Islet of Langerhans (tissue), 1 donor: ENCODE measurements around the gene ADPRH.

Experiments
- FAIRE-seq: peaks from one replicate; lab custom pipeline; 2011; peaks lifted over from hg19 to GRCh38; lab: Jason Lieb, UNC

ADPRH gene

DNA sequence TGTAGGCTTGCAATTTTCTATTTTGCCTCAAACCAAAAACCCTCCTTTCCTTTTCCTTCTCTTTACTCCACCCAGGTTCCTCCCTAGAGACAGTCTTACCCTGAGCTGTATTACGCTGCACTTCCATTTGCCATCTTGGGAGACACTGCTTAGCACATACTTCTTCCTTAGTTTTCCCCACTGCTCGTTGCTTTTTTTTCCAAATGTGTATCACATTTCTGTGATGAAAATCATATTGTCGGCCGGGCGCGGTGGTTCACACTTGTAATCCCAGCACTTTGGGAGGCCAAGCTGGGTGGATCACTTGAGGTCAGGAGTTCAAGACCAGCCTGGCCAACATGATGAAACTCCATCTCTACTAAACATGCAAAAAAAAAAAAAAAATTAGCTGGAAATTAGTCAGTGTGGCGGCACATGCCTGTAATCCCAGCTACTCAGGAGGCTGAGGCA, 51.6 kb downstream of the ADPRH start:
- no peak for FAIRE-seq

DNA sequence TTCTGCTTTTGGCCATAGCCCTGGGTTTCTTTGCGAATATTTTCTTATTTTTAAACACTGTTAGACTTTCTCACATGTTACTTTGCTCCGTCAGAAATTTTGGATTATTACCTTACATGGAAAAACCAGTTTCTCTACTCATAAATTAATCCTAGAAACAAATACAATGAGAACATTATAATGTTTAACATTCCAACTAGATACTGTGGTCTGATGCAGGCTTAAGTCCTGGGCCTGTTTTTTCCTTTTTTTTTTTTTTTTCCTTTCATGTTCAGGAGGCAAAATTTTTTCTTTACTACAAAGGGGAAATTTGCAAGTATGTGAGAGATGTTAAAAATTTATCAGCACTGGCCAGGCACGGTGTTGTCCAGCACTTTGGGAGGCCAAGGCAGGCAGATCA, 52.2 kb downstream of the ADPRH start:
- no peak for FAIRE-seq

DNA sequence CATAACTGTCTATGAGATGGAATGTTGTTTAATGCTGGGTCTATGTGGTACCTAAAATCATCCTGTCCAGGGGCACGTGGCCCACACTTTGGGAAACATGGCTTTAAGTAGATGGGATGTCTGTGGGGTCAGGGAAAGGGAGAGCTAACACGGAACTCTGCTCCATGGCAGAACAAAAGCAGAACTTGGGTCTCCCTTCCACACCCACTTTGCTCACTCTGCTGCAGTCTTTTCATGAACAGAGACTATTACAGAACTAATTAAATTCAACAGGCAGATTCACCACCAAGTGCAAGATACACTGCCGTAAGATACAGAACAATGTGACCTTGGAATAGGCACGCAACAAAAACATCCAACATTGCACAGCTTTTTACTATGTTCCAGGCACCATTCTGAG, 52.9 kb downstream of the ADPRH start:
- FAIRE-seq: no peak

DNA sequence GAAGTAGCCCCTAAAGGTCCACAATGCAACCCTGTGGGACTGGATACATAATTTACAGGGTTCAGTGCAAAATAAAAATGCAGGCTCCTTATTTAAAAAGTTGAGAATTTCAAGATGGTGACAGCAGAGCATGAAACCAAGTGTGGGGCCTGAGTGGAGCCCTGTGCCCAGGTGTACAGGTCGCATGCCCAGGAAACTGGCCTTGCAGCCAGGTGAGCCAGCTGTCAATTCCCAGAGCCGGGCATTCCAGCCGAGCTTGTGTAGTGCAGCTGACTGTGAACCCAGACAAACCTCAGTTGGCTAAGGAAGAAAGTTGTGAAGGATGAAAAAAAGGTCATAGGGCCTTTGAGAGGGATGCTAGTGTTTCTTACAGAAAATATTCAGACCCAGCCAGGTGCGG, 53.5 kb downstream of the ADPRH start:
- FAIRE-seq: no peak

DNA sequence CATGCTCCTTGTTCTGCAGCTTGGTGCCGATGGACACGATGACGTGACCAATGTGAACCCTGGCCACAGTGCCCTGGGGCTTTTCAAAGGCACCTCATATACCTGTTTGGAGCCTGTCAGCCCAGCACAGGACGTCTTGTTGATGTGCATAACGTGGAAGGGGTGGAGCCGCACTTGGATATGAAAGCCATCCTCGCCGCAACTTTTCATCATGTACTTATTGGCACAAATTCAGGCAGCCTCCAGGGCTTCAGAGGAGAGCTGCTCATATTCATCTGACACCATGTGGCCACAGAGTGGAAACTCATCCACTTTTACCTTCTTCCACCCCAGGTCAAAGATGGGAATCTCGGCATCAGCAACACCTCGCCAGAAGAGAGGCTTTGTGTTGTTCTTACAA, 56.4 kb downstream of the ADPRH start:
- FAIRE-seq: no peak

DNA sequence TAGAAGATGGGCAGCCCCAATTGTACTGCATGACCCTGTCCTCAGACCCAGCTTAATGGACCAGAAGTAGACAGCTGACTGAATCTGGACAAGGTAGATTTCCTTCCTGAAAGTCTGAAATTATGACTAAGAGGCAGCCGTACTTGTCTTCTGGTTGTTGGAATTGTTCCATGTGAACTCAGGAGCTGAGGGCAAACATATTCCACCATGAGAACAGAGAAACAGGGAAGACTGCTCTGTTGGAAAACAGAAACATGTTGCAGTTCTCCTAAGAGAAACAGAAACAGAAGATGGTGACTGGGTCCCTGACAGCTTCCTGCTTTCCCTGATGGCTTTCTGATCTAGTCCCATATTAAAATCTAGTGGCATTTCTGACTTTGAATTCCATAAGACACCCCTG, 57.0 kb downstream of the ADPRH start:
- FAIRE-seq: no peak

DNA sequence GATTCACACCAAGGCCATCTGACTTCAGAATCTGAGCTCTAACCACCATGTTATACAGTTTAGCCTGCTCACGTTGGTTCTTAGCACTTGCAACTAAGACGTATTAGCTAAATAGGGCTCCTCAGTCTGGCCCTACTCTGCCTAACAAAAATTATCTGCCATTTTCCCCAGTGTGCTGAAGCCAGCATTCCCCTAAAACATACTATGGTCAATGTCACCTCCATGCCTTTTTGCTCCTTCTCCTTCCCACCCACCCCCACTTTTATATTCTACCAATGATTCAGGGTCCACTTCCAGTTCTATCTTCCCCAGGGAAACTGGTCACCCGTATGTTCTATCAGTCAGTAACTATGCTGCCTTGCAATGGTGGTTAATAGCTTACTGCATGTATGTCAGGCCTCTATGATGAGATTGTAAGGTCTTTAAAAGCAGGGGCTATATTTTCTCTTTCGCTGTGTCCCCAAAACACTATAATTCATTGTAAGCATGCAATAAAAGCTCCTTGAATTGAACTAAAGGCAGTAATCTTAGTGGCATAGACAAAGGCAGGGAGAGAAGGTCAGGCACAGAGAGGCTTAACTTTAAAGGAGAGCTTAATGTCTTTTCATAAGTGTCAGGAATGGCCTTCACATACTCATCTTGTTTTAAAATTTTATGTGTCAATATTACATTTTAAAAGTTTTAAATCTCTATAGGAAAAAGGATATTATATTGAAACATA, 57.8 kb downstream of the ADPRH start:
- no peak for FAIRE-seq

DNA sequence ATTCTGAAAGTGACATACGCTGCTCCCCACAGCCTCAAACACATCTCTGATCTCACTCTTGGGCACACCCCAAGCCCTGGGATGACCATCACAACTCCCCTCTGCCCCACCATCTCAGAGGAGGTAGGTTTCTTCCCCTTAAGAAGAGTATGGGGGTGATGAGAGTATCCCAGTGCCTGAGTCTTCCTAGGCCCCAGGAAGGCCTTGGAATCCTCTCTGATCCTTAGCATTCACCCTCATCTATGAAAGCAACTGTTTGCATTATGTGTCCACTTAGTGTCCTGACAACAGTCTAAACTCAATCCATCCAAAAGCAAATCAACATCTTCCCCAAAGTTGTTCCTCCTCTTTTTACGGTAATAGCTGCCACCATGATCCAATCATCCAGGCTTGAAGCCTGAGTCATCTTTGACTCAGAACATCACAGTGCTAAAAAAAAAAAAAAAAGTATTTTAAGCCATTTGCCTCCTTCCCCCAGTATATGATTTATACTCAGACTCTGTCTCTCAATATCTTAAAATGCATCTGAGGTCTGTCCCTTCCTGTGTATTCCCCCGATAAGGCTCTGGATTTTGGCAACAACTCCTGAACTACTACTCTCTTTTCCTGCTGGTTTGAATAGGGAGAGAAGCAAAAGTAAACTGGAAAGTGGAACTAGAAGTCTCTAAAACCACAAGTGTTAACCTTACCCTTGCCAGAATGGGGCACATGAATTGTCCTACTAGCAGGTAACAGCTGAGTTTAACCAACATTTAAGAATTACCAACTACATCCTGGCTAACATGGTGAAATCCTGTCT, 58.6 kb downstream of the ADPRH start:
- FAIRE-seq: no peak
